Neural cell (in vitro differentiated cells): ENCODE data around the gene SPPL3.

Experiments used
- CTCF ChIP-seq: fragments of 450-650 bp; IDR thresholded peaks from 2 replicates; pipeline ENCODE4 v1.5.1; 2014; ENCODE audit warnings: antibody characterized with exemption, mild to moderate bottlenecking, moderate library complexity; ENCODE audit not compliant: poor library complexity, severe bottlenecking
- REST ChIP-seq: IDR thresholded peaks from 2 replicates; pipeline ENCODE4 v1.6.1; 2012; ENCODE audit warnings: borderline replicate concordance
- SMC3 ChIP-seq: fragments of 450-650 bp; conservative IDR thresholded peaks from 2 replicates; pipeline ENCODE4 v1.6.1; 2014; ENCODE audit warnings: antibody characterized with exemption, mild to moderate bottlenecking, moderate library complexity; ENCODE audit not compliant: poor library complexity
- TAF1 ChIP-seq: IDR thresholded peaks from 2 replicates; pipeline ENCODE4 v1.6.1; 2012; ENCODE audit warnings: low read depth

- TF ChIP-seq TAF1, result no peak
- no peak for TF ChIP-seq CTCF
- TF ChIP-seq SMC3, result no peak
- no peak for TF ChIP-seq REST
Observed at GRCh38 chr12:120726961-120727360, 177.2 kb downstream of the SPPL3 start.
